Prostate gland (tissue), 2 donors: ENCODE data around the gene TBC1D22A.

ENCODE experiments used
- CTCF ChIP-seq, 4 experiments: fragments of 200-600 bp in 2 of 4; fragments of 450-650 bp in 2 of 4; sonication (generic) in 2 of 4; IDR thresholded peaks; 1 replicate in 3 of 4; 2 replicates in 1 of 4; pipeline ENCODE4 v1.5.1; 2016 to 2019; ENCODE audit warnings: antibody characterized with exemption in 4 of 4, mild to moderate bottlenecking in 2 of 4, moderate library complexity in 2 of 4
- POLR2AphosphoS5 ChIP-seq: sonication (generic); formaldehyde crosslinking; IDR thresholded peaks from one replicate; pipeline ENCODE4 v1.6.1; 2017; ENCODE audit warnings: antibody characterized with exemption

- no peak for TF ChIP-seq CTCF (IDR thresholded peaks at IDR 0.05)
- no peak for TF ChIP-seq POLR2AphosphoS5
Observed at GRCh38 chr22:47199979-47200272, 437.5 kb downstream of the TBC1D22A start.
